K562 (cell line): Measurements from ENCODE around the gene TRIM10. TPM values are rescaled to one million over a fixed set of nuclear protein-coding genes. Genes with fewer than 3 reads are reported as not detected.

Experiments
- ATAC-seq: fragments of 200-7000 bp; cut with Tn5 transposase; 3 replicates; pipeline ENCODE4 v1.9.1; 2020; ENCODE audit warnings: moderate library complexity
- BruUV-seq: library from RNA; stranded (reverse); fragments of 400-500 nt; replicated peaks from 2 replicates; lab custom pipeline; 2021; lab: Mats Ljungman, UMichigan
- CTCF ChIA-PET: fragments of 300-600 bp; formaldehyde crosslinking; extraction: SDS; loops from one replicate; lab custom pipeline; 2021; ENCODE audit warnings: low intra/inter-chr PET ratio; lab: Yijun Ruan, JAX
- POLR2A ChIA-PET: fragments of 300-600, 350-650 bp; sonication (Branson Sonifier 250); formaldehyde crosslinking; extraction: SDS; loops from one replicate; lab custom pipeline; 2021; ENCODE audit warnings: antibody characterized with exemption, inconsistent platforms; lab: Yijun Ruan, JAX
- DNase-seq, 4 experiments: peaks; one replicate each; pipeline versions ENCODE4 v3.0.0 to v3.0.0-alpha.2; 2011 to 2018; ENCODE audit warnings: low spot score in 3 of 4, mixed read lengths in 3 of 4; ENCODE audit errors: extremely low read depth in 1 of 4
- FAIRE-seq: peaks from 2 replicates; lab custom pipeline; 2011; peaks lifted over from hg19 to GRCh38; lab: Jason Lieb, UNC
- H2AFZ ChIP-seq: 2 replicates; pipeline ENCODE4 v1.6.0; 2011; ENCODE audit warnings: low read depth, low read length, control low read depth, inconsistent platforms
- H3K27ac ChIP-seq: fragments of 200-600 bp; 3 replicates; pipeline ENCODE4 v1.8.0; 2011; ENCODE audit warnings: low read depth, mild to moderate bottlenecking, control low read depth, inconsistent platforms, low read length, moderate library complexity, mixed read lengths; ENCODE audit errors: extremely low read depth
- H3K27me3 ChIP-seq, 2 experiments: fragments of 300-600 bp in 1 of 2; 2 replicates in 1 of 2; 3 replicates in 1 of 2; pipeline versions ENCODE4 v1.6.0 to v1.8.0; 2011; ENCODE audit warnings: inconsistent platforms in 2 of 2, low read length in 2 of 2, mild to moderate bottlenecking in 1 of 2, mixed read lengths in 1 of 2, moderate library complexity in 1 of 2; ENCODE audit not compliant: control insufficient read depth in 2 of 2, insufficient read depth in 2 of 2
- H3K36me3 ChIP-seq: fragments of 300-600 bp; 3 replicates; pipeline ENCODE4 v1.8.0; 2011; ENCODE audit warnings: mild to moderate bottlenecking, low read length, inconsistent platforms; ENCODE audit not compliant: control insufficient read depth, insufficient read depth
- H3K4me1 ChIP-seq, 2 experiments: fragments of 200-600 bp in 1 of 2; replicated peaks in 1 of 2; 2 replicates in 1 of 2; 3 replicates in 1 of 2; pipeline versions ENCODE4 v1.5.1 to v1.8.0; 2011; ENCODE audit warnings: inconsistent platforms in 2 of 2, low read length in 2 of 2, mild to moderate bottlenecking in 1 of 2, mixed read lengths in 1 of 2, moderate library complexity in 1 of 2; ENCODE audit not compliant: control insufficient read depth in 2 of 2, insufficient read depth in 2 of 2
- H3K4me2 ChIP-seq: 2 replicates; pipeline ENCODE4 v1.6.1; 2011; ENCODE audit warnings: low read length, control low read depth, inconsistent platforms, mixed read lengths; ENCODE audit not compliant: insufficient read depth
- H3K4me3 ChIP-seq: fragments of 200-600 bp; sonication (generic), shearing (Covaris generic); 2 replicates; pipeline ENCODE4 v1.5.1; 2016; ENCODE audit warnings: control low read depth, inconsistent platforms
- H3K79me2 ChIP-seq: fragments of 200-600 bp; 3 replicates; pipeline ENCODE4 v1.8.0; 2011; ENCODE audit warnings: low read length, inconsistent platforms; ENCODE audit not compliant: control insufficient read depth, insufficient read depth
- H3K9ac ChIP-seq, 2 experiments: 2 replicates each; pipeline versions ENCODE4 v1.6.0 to v1.6.1; 2011; ENCODE audit warnings: low read depth in 2 of 2, low read length in 2 of 2, control low read depth in 1 of 2, inconsistent platforms in 1 of 2, mild to moderate bottlenecking in 1 of 2, mixed read lengths in 1 of 2; ENCODE audit not compliant: insufficient read depth in 1 of 2
- H3K9me1 ChIP-seq: one replicate; pipeline ENCODE4 v1.6.0; 2011; ENCODE audit warnings: inconsistent platforms, mild to moderate bottlenecking, low read length, moderate library complexity; ENCODE audit not compliant: control insufficient read depth, insufficient read depth
- H3K9me3 ChIP-seq: replicated peaks from 2 replicates; pipeline ENCODE4 v1.5.1; 2011; ENCODE audit warnings: low read depth, low read length, inconsistent platforms; ENCODE audit not compliant: control insufficient read depth, insufficient read depth
- H4K20me1 ChIP-seq: replicated peaks from 2 replicates; pipeline ENCODE4 v1.6.1; 2011; ENCODE audit warnings: low read length, inconsistent platforms, mixed read lengths; ENCODE audit not compliant: control insufficient read depth, insufficient read depth
- SPI1 ChIP-seq: IDR thresholded peaks from 2 replicates; pipeline ENCODE4 v1.6.1; 2011; ENCODE audit warnings: low read depth, low read length, control low read depth, borderline replicate concordance
- ZNF134 ChIP-seq: fragments of 250-450 bp; sonication (Bioruptor Pico); conservative IDR thresholded peaks from 2 replicates; pipeline ENCODE4 v1.4.0; 2020
- ZNF512 ChIP-seq: IDR thresholded peaks from 2 replicates; pipeline ENCODE4 v1.6.1; 2016; ENCODE audit warnings: missing genetic modification characterization, missing compliant biosample characterization
- WGBS: fragments of 100-300 bp; shearing (Covaris generic); methylation state at CpG from one replicate; pipeline ENCODE4 v1.1.6; 2016; ENCODE audit warnings: low coverage, mixed read lengths; ENCODE audit not compliant: insufficient coverage; ENCODE audit errors: missing lambda C conversion rate; 5-methylcytosine and 5-hydroxymethylcytosine counted together
- in situ Hi-C: fragments of 300-500 bp; cut with MboI; formaldehyde crosslinking; loops from 4 replicates; pipeline ENCODE4 v1.15.0; 2018; ENCODE audit warnings: inconsistent platforms, mixed read lengths
- intact Hi-C: fragments of 100-400 bp; cut with micrococcal nuclease; formaldehyde crosslinking; loops from 2 replicates; pipeline ENCODE4 v1.14.2; 2022
- polyA plus RNA-seq, 8 experiments: library from polyadenylated mRNA; depleted of rRNA in 4 of 8; stranded (reverse) in 5 of 8; unstranded in 3 of 8; fragments of >200 nt; fragmentation: Nextera tagmentation in 2 of 8; fragmentation: Illumina TruSeq in 1 of 8; extraction: Ambion mirVana in 2 of 8; extraction: Trizol in 1 of 8; gene quantifications; 2 replicates each; pipeline versions ENCODE4 v1.2.1 to v1.2.3, GENCODE V29; 2011 to 2014; ENCODE audit warnings: inconsistent platforms in 1 of 8, missing spikeins in 1 of 8
- total RNA-seq, 7 experiments: library from RNA; depleted of rRNA in 6 of 7; stranded (reverse); fragments of >200 nt in 6 of 7; fragmentation: Illumina TruSeq in 2 of 7; extraction: Trizol in 2 of 7; gene quantifications; 2 replicates each; pipeline versions ENCODE4 v1.2.1 to v1.2.3, GENCODE V29; 2011 to 2021; ENCODE audit warnings: low replicate concordance in 1 of 7

The TRIM10 gene
- total and polyA plus RNA-seq, 9 of the 15 experiments (the other 6 are each of a cell fraction or from before 2014, with no cell fraction given) = 0.15 to 0.90 (median 0.36) TPM

DNA sequence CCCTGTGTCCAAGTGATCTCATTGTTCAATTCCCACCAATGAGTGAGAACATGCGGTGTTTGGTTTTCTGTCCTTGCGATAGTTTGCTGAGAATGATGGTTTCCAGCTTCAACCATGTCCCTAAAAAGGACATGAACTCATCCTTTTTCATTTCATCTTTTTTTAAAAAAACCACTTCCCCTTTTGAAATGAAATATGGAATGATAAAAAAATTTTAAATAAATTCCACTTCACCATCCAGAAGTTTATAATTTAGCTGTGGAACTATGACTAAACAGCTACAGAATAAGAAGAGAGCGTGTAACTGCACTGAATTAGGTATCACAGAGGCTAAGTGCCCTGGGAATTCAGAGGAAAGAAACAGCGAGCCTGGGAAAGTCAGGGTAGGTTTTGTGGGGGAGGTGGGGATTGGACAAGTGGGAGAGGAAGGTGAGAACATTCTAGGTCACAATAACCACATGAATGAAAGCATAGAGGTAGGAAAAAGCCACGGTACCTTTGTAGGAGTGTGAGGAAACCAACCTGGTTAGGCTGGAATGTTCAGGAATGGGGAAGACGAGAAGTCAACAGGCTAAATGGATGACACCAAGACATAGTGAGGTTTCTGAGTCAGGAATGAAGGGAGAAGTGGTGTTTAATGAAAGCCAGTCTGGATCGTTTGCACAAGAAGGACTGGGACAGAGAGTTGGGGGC is 11.0 kb downstream of the TRIM10 start:
- intact Hi-C loops = no loop called here
- BruUV-seq = no TSS peak
- no peak overlapping the region; the same call in 1 of the 2 replicates for H3K4me2 ChIP-seq
- H3K9me3 ChIP-seq = no peaks in the 10 kb centered on the region
- no peak for ATAC-seq
- ChIA-PET CTCF (no interaction called here), POLR2A (interaction anchor here (0.6 kb wide), 1 partner anchor 57 kb away, joined by 3 read pairs; no protein-coding TSS in a partner anchor)
- no peaks in the 10 kb centered on the region for H3K36me3 ChIP-seq
- no peak for FAIRE-seq
- no peak overlapping the region for H3K27ac ChIP-seq
- no peak overlapping the region for H3K9ac ChIP-seq
- no peak overlapping the region for H3K4me3 ChIP-seq
- no peak for DNase-seq
- peaks cover 4 to 21% of the 10 kb centered on the region in 2 experiments for H3K4me1 ChIP-seq
- H3K79me2 ChIP-seq = no peaks in the 10 kb centered on the region
- H3K27me3 ChIP-seq = peaks cover 5 to 39% of the 10 kb centered on the region in 2 experiments; a peak in 4 of 5 replicates
- in situ Hi-C loops = no loop called here
- H2AFZ ChIP-seq = peak overlapping the region; percentile 25
- H4K20me1 ChIP-seq = no peaks in the 10 kb centered on the region
- WGBS = 18% methylated on average over 7 of the region's 7 CpGs
- TF ChIP-seq ZNF134 (CRISPR knock-in tag) = no peak
- peak; percentile 48 for TF ChIP-seq SPI1
- no peak for TF ChIP-seq ZNF512
- H3K9me1 ChIP-seq = no peaks in the 10 kb centered on the region
